Measurements from ENCODE around the gene RSPH1. TPM values are rescaled to one million over a fixed set of nuclear protein-coding genes. Genes with fewer than 3 reads are reported as not detected.

The RSPH1 gene
- total RNA-seq, 1 experiment from 2014 or later = 1.5 TPM

- no peaks in the 10 kb centered on the region for H3K36me3 ChIP-seq (ENCODE audit: control insufficient read depth in 1 of 2, insufficient read depth in 2 of 2, low read length in 2 of 2)
- no peak overlapping the region for H3K4me3 ChIP-seq (replicated peaks in 1 of 2; ENCODE audit: low read depth in 1 of 2, low read length in 2 of 2)
- intact Hi-C loops (cut with micrococcal nuclease) = no loop called here
- DNase-seq (ENCODE audit: low read depth, low spot score) = no peak
- H3K9me2 ChIP-seq (ENCODE audit: insufficient read depth) = no peaks in the 10 kb centered on the region
- H3K4me1 ChIP-seq (ENCODE audit: control insufficient read depth in 1 of 2, insufficient read depth in 2 of 2, low read length in 2 of 2) = no peaks in the 10 kb centered on the region
- no peaks in the 10 kb centered on the region for H3K79me2 ChIP-seq (ENCODE audit: insufficient read depth, low read length)
- H4K20me1 ChIP-seq (ENCODE audit: insufficient read depth) = no peaks in the 10 kb centered on the region
- TF ChIP-seq SP1 (IDR thresholded peaks at IDR 0.05; ENCODE audit: low read depth) (no peak), EGR1 (IDR thresholded peaks at IDR 0.05; ENCODE audit: low read depth) (no peak), EZH2phosphoT487 (IDR thresholded peaks at IDR 0.05; ENCODE audit: borderline replicate concordance) (no peak), CEBPB (IDR thresholded peaks at IDR 0.05; ENCODE audit: low read depth) (no peak)
- H3K4me2 ChIP-seq (ENCODE audit: low read length) = no peak overlapping the region
- ChIA-PET POLR2A (no interaction called here), CTCF (no interaction called here), RAD21 (ENCODE audit: low non-redundant PET in 1 of 2, low total read pairs in 2 of 2, uncharacterized antibody in 2 of 2, unreplicated experiment in 2 of 2) (no interaction called here)
- ATAC-seq = no peak
- no peak overlapping the region for H3K27ac ChIP-seq (ENCODE audit: low read depth, low read length)
- H2AFZ ChIP-seq (ENCODE audit: low read depth, low read length, poor library complexity, severe bottlenecking) = no peak overlapping the region
- BruUV-seq (replicated peaks) = no TSS peak
- no peaks in the 10 kb centered on the region for H3K9me3 ChIP-seq (ENCODE audit: control insufficient read depth in 1 of 2, insufficient read depth in 1 of 2, low read depth in 1 of 2, low read length in 2 of 2)
- no peak overlapping the region for H3K9ac ChIP-seq (ENCODE audit: low read length)
- peaks cover 55% of the 10 kb centered on the region for H3K27me3 ChIP-seq (ENCODE audit: insufficient read depth, low read length)
Measured at GRCh38 chr21:42423685-42424084, 72.3 kb downstream of the RSPH1 start.

GRCh38 chr21:42423197-42423675 lies 72.8 kb downstream of the RSPH1 start:
- TF ChIP-seq CBX3 (IDR thresholded peaks at IDR 0.05; ENCODE audit: low read depth) = no peak
- no peak for TF ChIP-seq ELF1 (IDR thresholded peaks at IDR 0.05; ENCODE audit: borderline replicate concordance, low read depth)
- TF ChIP-seq EZH2 (IDR thresholded peaks at IDR 0.05) = no peak
- no TSS peak for BruUV-seq (replicated peaks)
- no peak overlapping the region for H3K4me3 ChIP-seq (replicated peaks in 1 of 2; ENCODE audit: low read depth in 1 of 2, low read length in 2 of 2)
- H3K9ac ChIP-seq (ENCODE audit: low read length) = no peak overlapping the region
- H3K27me3 ChIP-seq (ENCODE audit: insufficient read depth, low read length) = peaks cover 55% of the 10 kb centered on the region
- CTCF ChIA-PET = no interaction called here
- H3K79me2 ChIP-seq (ENCODE audit: insufficient read depth, low read length) = no peaks in the 10 kb centered on the region
- H3K36me3 ChIP-seq (ENCODE audit: control insufficient read depth in 1 of 2, insufficient read depth in 2 of 2, low read length in 2 of 2) = no peaks in the 10 kb centered on the region
- H3K4me1 ChIP-seq (ENCODE audit: control insufficient read depth in 1 of 2, insufficient read depth in 2 of 2, low read length in 2 of 2) = no peaks in the 10 kb centered on the region
- no peak overlapping the region for H3K27ac ChIP-seq (ENCODE audit: low read depth, low read length)
- POLR2A ChIA-PET = no interaction called here
- ATAC-seq (no peak), DNase-seq (ENCODE audit: low read depth, low spot score) (no peak)
- H3K9me2 ChIP-seq (ENCODE audit: insufficient read depth) = no peaks in the 10 kb centered on the region
- no peak overlapping the region for H3K4me2 ChIP-seq (ENCODE audit: low read length)
- H3K9me3 ChIP-seq (ENCODE audit: control insufficient read depth in 1 of 2, insufficient read depth in 1 of 2, low read depth in 1 of 2, low read length in 2 of 2) = no peaks in the 10 kb centered on the region
- no peaks in the 10 kb centered on the region for H4K20me1 ChIP-seq (ENCODE audit: insufficient read depth)
- RAD21 ChIA-PET (ENCODE audit: low non-redundant PET in 1 of 2, low total read pairs in 2 of 2, uncharacterized antibody in 2 of 2, unreplicated experiment in 2 of 2) = no interaction called here
- intact Hi-C loops (cut with micrococcal nuclease) = no loop called here
- H2AFZ ChIP-seq (ENCODE audit: low read depth, low read length, poor library complexity, severe bottlenecking) = no peak overlapping the region

Other genes starting within 250 kb of the RSPH1 start
- 0.22 TPM for gene TFF3, start 180.8 kb downstream of the RSPH1 start, total RNA-seq (2021; ENCODE audit: unreplicated experiment)
- not detected for gene TFF2, start 145.2 kb downstream of the RSPH1 start, total RNA-seq (2021; ENCODE audit: unreplicated experiment)
- gene TFF1, start 129.7 kb downstream of the RSPH1 start, total RNA-seq (2021; ENCODE audit: unreplicated experiment) = 0.61 TPM
- not detected for gene TMPRSS3, start 100.2 kb downstream of the RSPH1 start, total RNA-seq (2021; ENCODE audit: unreplicated experiment)
- gene UBASH3A, start 92.3 kb downstream of the RSPH1 start, total RNA-seq (2021; ENCODE audit: unreplicated experiment) = 0.07 TPM
- 15.0 TPM for gene SLC37A1, start 17.6 kb upstream of the RSPH1 start, total RNA-seq (2021; ENCODE audit: unreplicated experiment)
- gene PDE9A, start 157.4 kb upstream of the RSPH1 start, total RNA-seq (2021; ENCODE audit: unreplicated experiment) = 31.4 TPM